ENCODE data around the gene SPATA6.
"Not testable (repeated sequence)": the region's sequence is repeated elsewhere in the genome, so short reads cannot be mapped to it uniquely, and the experiment has no call there.

Gene SPATA6

DNA sequence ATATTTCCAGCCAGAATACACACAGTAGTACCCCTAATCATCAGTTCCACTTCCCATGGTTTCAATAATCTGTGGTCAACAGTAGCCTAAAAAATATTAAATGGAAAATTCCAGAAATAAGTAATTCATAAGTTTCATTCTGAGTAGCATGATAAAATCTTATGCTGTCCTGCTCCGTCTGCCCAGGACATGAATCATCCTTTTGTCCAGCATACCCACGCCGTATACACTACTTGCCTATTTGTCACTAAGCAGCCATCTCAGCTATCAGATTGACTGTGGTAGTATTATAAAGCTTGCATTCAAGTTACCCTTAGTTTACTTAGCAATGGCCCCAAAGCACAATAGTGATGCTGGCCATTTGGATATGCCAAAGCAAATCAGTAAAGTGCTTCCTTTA, 130.8 kb downstream of the SPATA6 start:
- DNase-seq = no peak

DNA sequence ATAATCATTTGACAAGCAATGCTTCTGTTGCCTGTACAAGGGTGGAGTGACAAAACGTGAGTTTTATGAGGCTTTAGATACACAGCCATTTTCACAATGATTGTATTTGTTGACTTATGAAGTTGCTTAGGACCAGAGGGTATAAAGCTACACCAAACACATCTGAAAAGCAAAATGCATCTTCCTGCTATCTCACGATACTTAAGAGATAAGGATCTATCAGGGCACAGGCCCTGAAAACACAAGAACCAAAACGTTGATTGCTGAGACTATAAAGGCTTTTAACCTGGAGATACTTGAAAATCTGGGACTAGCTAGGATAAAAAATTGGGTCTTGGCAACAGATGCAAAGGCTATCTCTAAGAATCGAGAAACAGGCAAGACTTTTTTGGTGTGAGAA, 133.7 kb downstream of the SPATA6 start:
- DNase-seq = no peak

DNA sequence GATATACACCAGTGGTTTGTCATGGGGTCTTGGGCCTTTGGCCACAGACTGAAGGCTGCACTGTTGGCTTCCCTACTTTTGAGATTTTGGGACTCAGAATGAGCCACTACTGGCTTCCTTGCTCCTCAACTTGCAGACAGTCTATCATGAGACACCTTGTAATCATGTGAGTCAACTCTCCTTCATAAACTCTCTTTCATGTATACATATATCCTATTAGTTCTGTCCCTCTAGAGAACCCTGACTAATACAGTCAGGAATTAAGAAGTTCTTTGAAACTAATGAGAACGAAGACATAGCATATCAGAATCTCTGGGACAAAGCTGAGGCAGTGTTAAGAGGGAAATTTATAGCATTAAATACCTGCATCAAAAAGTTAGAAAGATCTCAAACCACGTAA, 138.7 kb downstream of the SPATA6 start:
- no peak for DNase-seq

DNA sequence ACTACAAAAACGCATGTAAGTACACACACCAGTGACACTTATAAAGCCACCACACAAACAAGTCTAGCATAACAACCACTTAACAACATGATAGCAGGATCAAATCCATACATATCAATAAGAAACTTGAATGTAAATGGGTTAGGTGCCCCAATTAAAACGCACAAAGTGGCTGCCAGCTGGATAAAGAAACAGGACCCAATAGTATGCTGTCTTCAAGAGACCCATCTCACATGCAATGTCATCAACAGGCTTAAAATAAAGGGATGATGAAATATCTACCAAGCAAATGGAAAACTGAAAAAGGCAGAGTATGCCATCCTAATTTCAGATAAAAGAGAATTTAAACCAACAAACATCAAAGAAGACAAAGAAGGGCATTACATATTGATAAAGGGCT, 139.9 kb downstream of the SPATA6 start:
- DNase-seq = no peak

DNA sequence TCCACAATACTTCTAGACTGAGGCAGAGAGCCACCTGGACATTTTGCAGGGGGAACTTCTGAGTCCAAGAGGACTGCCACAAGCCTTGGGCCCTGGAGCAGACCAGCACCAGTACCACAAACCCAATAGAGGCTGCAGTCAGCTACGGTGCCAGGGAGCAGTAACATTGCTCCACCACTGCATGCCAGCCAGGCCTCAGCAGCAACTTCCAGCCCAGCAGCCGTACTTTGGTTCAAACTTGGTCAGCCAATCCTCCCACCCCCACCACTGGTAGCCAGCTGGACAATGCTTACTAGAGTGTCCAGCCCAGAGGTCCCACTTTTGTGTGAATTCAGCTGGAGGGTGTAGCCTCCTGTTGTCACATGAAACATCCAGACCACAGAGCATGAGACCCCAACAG, 142.1 kb downstream of the SPATA6 start:
- no peak for DNase-seq

DNA sequence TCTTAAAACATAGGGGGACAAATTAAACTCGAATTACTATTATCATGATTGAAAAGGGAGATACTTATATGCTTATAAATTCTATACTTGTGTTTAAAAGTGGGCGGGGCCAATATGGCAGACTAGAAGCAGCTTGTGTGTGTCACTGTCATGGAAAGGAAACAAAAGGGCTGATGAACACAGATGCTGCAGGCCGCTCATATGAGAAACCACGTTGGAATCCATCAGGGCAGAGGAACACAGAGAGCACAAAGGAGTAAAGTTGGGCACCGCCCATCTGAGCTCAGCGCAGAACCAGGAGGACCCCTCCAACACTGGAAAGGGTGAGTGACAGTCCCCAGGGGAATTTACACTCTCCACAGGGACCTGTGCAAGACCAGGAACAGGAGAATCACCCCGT, 142.5 kb downstream of the SPATA6 start:
- no peak for DNase-seq

- DNase-seq = not testable (repeated sequence)
Observed at GRCh38 chr1:48311829-48312228, 160.2 kb downstream of the SPATA6 start.

DNA sequence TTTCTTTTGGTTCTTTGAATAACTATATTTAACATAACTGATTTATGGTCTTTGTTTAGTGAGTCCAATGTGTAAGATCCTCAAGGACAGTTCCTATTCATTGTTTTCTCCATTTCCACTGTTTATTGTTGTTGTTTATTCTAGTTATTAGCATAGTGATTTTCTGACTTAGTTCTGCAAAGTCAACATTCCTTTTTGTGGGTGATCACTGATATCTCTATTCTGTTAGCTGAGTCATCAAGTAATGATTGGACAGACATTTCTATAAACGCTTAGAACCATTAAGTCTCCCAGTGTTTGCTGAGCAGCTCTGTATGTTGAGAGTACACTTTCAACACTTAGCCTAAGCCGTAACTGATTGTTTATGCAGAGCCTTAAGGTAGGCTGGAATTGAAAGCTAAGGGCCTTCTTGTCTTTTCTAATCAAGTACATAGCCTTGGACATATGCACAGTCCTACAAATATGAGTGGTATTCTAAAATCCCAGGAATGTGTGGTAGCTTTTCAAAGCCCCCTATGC, 162.4 kb downstream of the SPATA6 start:
- DNase-seq = no peak

DNA sequence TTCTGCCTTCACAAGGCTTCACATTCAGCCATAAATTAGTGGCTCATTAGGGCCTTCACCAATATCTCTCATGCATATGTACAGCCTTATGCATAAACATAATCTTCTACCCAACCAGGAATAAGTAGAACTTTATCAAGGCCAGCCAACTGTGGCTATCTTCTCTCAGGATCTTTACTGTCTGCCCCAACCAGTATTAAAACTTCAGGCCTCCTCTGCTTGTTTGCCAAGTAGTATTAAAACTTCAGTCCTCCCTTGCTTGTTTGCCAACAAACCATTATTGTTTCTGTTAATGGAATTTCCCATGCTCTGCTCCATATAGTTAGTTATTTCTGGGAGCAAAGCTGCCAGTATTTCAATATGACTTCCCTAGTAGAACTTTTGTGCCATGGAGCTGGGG, 169.4 kb downstream of the SPATA6 start:
- DNase-seq = no peak

GRCh38 chr1:48294656-48295055, 177.3 kb downstream of the SPATA6 start:
- DNase-seq = no peak

DNA sequence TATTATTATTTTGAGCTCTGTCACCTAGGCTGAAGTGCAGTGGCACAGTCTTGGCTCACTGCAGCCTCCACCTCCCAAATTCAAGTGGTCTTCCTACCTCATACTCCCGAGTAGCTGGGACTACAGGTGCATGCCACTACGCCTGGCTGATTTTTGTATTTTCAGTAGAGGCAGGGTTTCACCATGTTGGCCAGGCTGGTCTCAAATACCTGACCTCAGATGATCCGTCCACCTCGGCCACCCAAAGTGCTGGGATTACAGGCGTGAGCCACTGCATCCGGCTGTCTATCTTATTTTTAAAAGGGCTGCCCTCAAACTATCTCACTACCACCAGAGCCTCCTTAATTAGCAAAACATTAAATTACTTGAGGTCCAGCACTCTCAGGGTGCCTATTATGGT, 177.9 kb downstream of the SPATA6 start:
- not testable (repeated sequence) for DNase-seq

GRCh38 chr1:48292706-48293105, 179.3 kb downstream of the SPATA6 start:
- DNase-seq = no peak

DNA sequence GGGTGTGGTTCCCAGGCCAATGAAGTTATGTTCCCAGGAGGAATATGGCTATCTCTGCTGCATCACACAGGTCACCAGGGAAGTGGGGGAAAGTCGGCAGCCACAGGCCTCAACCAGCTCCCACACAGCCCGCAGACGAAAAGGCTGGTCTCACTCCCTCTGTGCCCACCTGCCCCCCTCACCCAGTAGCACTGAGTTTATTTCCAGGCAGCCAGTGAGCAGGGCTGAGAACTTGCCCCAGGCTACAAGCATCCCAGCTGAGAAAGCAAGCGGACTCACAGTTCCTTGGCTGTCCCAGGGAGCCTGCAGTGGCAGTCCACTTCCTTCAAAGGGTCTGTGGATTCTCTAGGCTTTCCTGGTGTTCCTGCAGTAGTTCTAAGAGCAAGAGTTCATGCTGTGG, 180.6 kb downstream of the SPATA6 start:
- DNase-seq = no peak

DNA sequence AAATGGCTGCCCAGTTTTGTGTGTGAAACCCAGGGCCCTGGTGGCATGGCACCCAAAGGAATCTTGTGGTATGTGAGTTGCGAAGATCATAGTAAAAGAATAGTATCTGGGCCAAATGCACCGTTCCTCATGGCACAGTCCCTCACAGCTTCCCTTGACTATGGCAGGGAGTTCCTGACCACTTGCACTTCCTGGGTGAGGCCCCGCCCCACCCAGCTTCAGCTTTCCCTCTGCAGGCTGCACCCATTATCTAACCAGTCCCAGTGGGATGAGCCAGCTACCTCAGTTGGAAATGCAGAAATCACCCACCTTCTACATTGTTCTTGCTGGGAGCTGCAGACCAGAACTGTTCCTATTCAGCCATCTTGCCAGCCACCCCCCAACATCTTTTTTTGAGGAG, 186.5 kb downstream of the SPATA6 start:
- no peak for DNase-seq

- DNase-seq = not testable (repeated sequence)
Observed at GRCh38 chr1:48284696-48285420, 187.1 kb downstream of the SPATA6 start.

- DNase-seq = not testable (repeated sequence)
Observed at GRCh38 chr1:48282329-48282728, 189.7 kb downstream of the SPATA6 start.

DNA sequence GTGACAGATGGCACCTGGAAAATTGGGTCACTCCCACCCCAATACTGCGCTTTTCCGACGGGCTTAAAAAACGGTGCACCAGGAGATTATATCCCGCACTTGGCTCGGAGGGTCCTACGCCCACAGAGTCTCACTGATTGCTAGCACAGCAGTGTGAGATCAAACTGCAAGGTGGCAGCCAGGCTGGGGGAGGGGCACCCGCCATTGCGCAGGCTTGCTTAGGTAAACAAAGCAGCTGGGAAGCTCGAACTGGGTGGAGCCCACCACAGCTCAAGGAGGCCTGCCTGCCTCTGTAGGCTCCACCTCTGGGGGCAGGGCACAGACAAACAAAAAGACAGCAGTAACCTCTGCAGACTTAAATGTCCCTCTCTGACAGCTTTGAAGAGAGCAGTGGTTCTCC, 194.6 kb downstream of the SPATA6 start:
- not testable (repeated sequence) for DNase-seq

- DNase-seq = no peak
Observed at GRCh38 chr1:48266576-48266975, 205.4 kb downstream of the SPATA6 start.

GRCh38 chr1:48263041-48263440, 209.0 kb downstream of the SPATA6 start:
- no peak for DNase-seq

- DNase-seq = peak in 1 of 2 donors; percentile 62
Observed at GRCh38 chr1:48261881-48262400, 210.1 kb downstream of the SPATA6 start.

GRCh38 chr1:48258106-48258505, 213.9 kb downstream of the SPATA6 start:
- no peak for DNase-seq

- no peak for DNase-seq
Observed at GRCh38 chr1:48254254-48254653, 217.8 kb downstream of the SPATA6 start.

GRCh38 chr1:48251821-48252220, 220.2 kb downstream of the SPATA6 start:
- no peak for DNase-seq

DNA sequence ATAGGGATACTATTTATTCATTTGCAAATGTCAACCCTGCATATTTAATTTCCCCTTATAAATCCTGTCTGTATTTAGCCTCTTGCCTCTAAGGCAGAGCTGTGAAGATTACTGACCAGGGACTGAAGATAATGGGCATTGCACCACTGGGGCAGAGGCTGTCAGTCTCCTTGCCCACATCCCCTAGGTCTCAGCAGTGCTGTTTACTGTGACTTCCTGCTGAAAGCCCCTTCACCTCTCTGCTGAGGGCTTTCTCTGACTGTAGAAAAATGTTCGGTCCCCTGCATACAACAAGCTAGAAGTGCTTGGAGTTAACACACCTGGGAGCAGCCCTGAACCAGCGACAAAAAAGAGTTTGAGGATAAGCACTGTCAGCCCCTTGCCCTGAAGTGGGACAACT, 220.7 kb downstream of the SPATA6 start:
- no peak for DNase-seq

GRCh38 chr1:48250572-48250971, 221.4 kb downstream of the SPATA6 start:
- no peak for DNase-seq

All from hippocampal formation (tissue), 2 donors.